Vagina (tissue), 2 donors: ENCODE results near the gene MTF1.

Experiments used
- POLR2A ChIP-seq, 2 donors: fragments of 450-650 bp; IDR thresholded peaks; one replicate each; pipeline ENCODE4 v1.6.1; 2017; ENCODE audit warnings: antibody characterized with exemption in 2 of 2, mild to moderate bottlenecking in 2 of 2, moderate library complexity in 2 of 2
- POLR2AphosphoS5 ChIP-seq, 2 donors: sonication (generic); formaldehyde crosslinking; IDR thresholded peaks; one replicate each; pipeline ENCODE4 v1.9.0; 2017; ENCODE audit warnings: antibody characterized with exemption in 2 of 2, mild to moderate bottlenecking in 2 of 2, low read depth in 1 of 2; ENCODE audit not compliant: insufficient read depth in 1 of 2
- TF ChIP-seq, protein P1 (sequence below), 3 experiments: fragments of 450-650 bp in 2 of 3; fragments of 200-600 bp in 1 of 3; sonication (generic) in 1 of 3; IDR thresholded peaks; one replicate each; pipeline ENCODE4 v1.5.1; 2017 to 2019; ENCODE audit warnings: antibody characterized with exemption in 3 of 3, mild to moderate bottlenecking in 2 of 3, moderate library complexity in 2 of 3

DNA sequence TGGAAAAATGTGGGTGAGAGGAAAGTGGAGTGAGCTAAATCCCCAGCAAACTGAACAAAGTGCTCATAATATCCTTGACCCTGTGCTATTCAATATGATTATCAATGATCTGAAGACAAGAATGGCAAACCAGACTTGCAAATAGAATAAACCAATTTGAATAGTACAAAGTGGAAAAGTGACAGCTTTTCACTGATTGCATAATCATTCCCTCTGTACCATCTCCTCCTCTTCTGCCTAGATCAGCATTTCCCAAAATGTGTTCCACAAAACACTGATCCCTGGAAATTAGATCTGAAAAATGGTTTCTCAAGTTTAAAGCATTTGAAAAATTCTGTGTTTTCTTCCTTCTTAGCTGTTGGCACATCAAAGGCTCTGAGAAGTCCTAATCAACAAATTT is 8.1 kb downstream of the MTF1 start:
- TF ChIP-seq POLR2A (IDR thresholded peaks at IDR 0.05) (no peak), POLR2AphosphoS5 (IDR thresholded peaks at IDR 0.05; ENCODE audit: insufficient read depth in 1 of 2, low read depth in 1 of 2) (no peak)
- TF ChIP-seq, protein P1, sequence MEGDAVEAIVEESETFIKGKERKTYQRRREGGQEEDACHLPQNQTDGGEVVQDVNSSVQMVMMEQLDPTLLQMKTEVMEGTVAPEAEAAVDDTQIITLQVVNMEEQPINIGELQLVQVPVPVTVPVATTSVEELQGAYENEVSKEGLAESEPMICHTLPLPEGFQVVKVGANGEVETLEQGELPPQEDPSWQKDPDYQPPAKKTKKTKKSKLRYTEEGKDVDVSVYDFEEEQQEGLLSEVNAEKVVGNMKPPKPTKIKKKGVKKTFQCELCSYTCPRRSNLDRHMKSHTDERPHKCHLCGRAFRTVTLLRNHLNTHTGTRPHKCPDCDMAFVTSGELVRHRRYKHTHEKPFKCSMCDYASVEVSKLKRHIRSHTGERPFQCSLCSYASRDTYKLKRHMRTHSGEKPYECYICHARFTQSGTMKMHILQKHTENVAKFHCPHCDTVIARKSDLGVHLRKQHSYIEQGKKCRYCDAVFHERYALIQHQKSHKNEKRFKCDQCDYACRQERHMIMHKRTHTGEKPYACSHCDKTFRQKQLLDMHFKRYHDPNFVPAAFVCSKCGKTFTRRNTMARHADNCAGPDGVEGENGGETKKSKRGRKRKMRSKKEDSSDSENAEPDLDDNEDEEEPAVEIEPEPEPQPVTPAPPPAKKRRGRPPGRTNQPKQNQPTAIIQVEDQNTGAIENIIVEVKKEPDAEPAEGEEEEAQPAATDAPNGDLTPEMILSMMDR (IDR thresholded peaks at IDR 0.05) = no peak
